ENCODE data around the gene GLB1L3. TPM values are rescaled to one million over a fixed set of nuclear protein-coding genes. Genes with fewer than 3 reads are reported as not detected.

GLB1L3 gene
- total and polyA plus RNA-seq, 10 donors, result 0.13 to 0.25 (median 0.21) TPM; not detected in 4

GRCh38 chr11:134289167-134289566, 13.0 kb downstream of the GLB1L3 start:
- Histone ChIP-seq H3K27me3 (replicated peaks in 1 of 7) (peaks cover 0 to 7% (median 0%) of the 10 kb centered on the region in 7 donors), H3K27ac (no peak overlapping the region), H3K36me3 (no peaks in the 10 kb centered on the region), H3K9me3 (no peaks in the 10 kb centered on the region), H3K4me1 (no peaks in the 10 kb centered on the region), H3K4me3 (no peak overlapping the region)
- no peak for TF ChIP-seq POLR2AphosphoS5 (IDR thresholded peaks at IDR 0.05)
- TF ChIP-seq CTCF (IDR thresholded peaks at IDR 0.05 in 8 of 11, conservative IDR thresholded peaks at IDR 0.05 in 3 of 11), result no peak
- TF ChIP-seq POLR2A (IDR thresholded peaks at IDR 0.05), result no peak
- intact Hi-C loops (cut with DNase I; ENCODE audit: low total_unique reads), result no loop called here
- WGBS, 5 donors, result 74 to 87% (median 83%) methylated on average over 4 of the region's 4 CpGs
- no peak for DNase-seq

GRCh38 chr11:134289789-134290188, 13.6 kb downstream of the GLB1L3 start:
- intact Hi-C loops (cut with DNase I; ENCODE audit: low total_unique reads), result no loop called here
- TF ChIP-seq POLR2A (IDR thresholded peaks at IDR 0.05), result no peak
- TF ChIP-seq CTCF (IDR thresholded peaks at IDR 0.05 in 8 of 11, conservative IDR thresholded peaks at IDR 0.05 in 3 of 11), result no peak
- TF ChIP-seq POLR2AphosphoS5 (IDR thresholded peaks at IDR 0.05), result no peak
- Histone ChIP-seq H3K27ac (no peak overlapping the region), H3K36me3 (no peaks in the 10 kb centered on the region), H3K4me3 (no peak overlapping the region), H3K27me3 (replicated peaks in 1 of 7) (peaks cover 0 to 4% (median 0%) of the 10 kb centered on the region in 7 donors), H3K9me3 (no peaks in the 10 kb centered on the region), H3K4me1 (no peaks in the 10 kb centered on the region)
- no peak for DNase-seq
- 51 to 76% (median 55%) methylated on average over 10 to 12 of the region's 12 CpGs for WGBS, 5 donors

GRCh38 chr11:134290646-134291045, 14.5 kb downstream of the GLB1L3 start:
- Histone ChIP-seq H3K27me3 (replicated peaks in 1 of 7) (peaks cover 0 to 4% (median 0%) of the 10 kb centered on the region in 7 donors), H3K9me3 (no peaks in the 10 kb centered on the region), H3K4me3 (no peak overlapping the region), H3K36me3 (no peaks in the 10 kb centered on the region), H3K4me1 (no peaks in the 10 kb centered on the region), H3K27ac (no peak overlapping the region)
- intact Hi-C loops (cut with DNase I; ENCODE audit: low total_unique reads), result no loop called here
- DNase-seq, result no peak
- 82 to 92% (median 89%) methylated on average over 7 of the region's 7 CpGs for WGBS, 5 donors
- no peak for TF ChIP-seq POLR2A (IDR thresholded peaks at IDR 0.05)
- TF ChIP-seq POLR2AphosphoS5 (IDR thresholded peaks at IDR 0.05), result no peak
- no peak for TF ChIP-seq CTCF (IDR thresholded peaks at IDR 0.05 in 8 of 11, conservative IDR thresholded peaks at IDR 0.05 in 3 of 11)

GRCh38 chr11:134291196-134291595, 15.0 kb downstream of the GLB1L3 start:
- Histone ChIP-seq H3K4me3 (no peak overlapping the region), H3K27ac (no peak overlapping the region), H3K36me3 (no peaks in the 10 kb centered on the region), H3K9me3 (no peaks in the 10 kb centered on the region), H3K4me1 (no peaks in the 10 kb centered on the region), H3K27me3 (replicated peaks in 1 of 7) (peaks cover 0 to 4% (median 0%) of the 10 kb centered on the region in 7 donors)
- intact Hi-C loops (cut with DNase I; ENCODE audit: low total_unique reads), result no loop called here
- DNase-seq, result no peak
- TF ChIP-seq POLR2AphosphoS5 (IDR thresholded peaks at IDR 0.05), result no peak
- no peak for TF ChIP-seq POLR2A (IDR thresholded peaks at IDR 0.05)
- TF ChIP-seq CTCF (IDR thresholded peaks at IDR 0.05 in 8 of 11, conservative IDR thresholded peaks at IDR 0.05 in 3 of 11), result no peak
- WGBS, 5 donors, result 73 to 96% (median 93%) methylated on average over 6 of the region's 6 CpGs

All from spleen (tissue), 11 donors.